ENCODE data around the gene TMEM238L.

Gene TMEM238L

GRCh38 chr17:10803350-10803749 is 549 bp downstream of the TMEM238L start:
- peak in 1 of 2 experiments; percentile 60 for DNase-seq

GRCh38 chr17:10802496-10803284 is 1.2 kb downstream of the TMEM238L start:
- DNase-seq: peak in 1 of 2 experiments; percentile 13

GRCh38 chr17:10799407-10799806 is 4.5 kb downstream of the TMEM238L start:
- DNase-seq: no peak

- DNase-seq: no peak
These were observed 5.0 kb downstream of the TMEM238L start for GRCh38 chr17:10798910-10799309.

GRCh38 chr17:10798332-10798749 is 5.6 kb downstream of the TMEM238L start:
- no peak for DNase-seq

GRCh38 chr17:10797476-10798328 is 6.2 kb downstream of the TMEM238L start:
- peak in 1 of 2 experiments; percentile 46 for DNase-seq

- DNase-seq: no peak
These were observed 10.1 kb downstream of the TMEM238L start for GRCh38 chr17:10793816-10794215.

- DNase-seq: no peak
These were observed 10.6 kb downstream of the TMEM238L start for GRCh38 chr17:10793256-10793655.

- DNase-seq: peak in 1 of 2 experiments; percentile 21
These were observed 11.7 kb downstream of the TMEM238L start for GRCh38 chr17:10792151-10792550.

GRCh38 chr17:10790491-10791401 is 13.2 kb downstream of the TMEM238L start:
- DNase-seq: peak; percentile 86 to 92

- no peak for DNase-seq
These were observed 14.1 kb downstream of the TMEM238L start for GRCh38 chr17:10789694-10790271.

GRCh38 chr17:10787306-10788045 is 16.4 kb downstream of the TMEM238L start:
- no peak for DNase-seq

GRCh38 chr17:10785295-10785694 is 18.6 kb downstream of the TMEM238L start:
- DNase-seq: no peak

- peak in 1 of 2 experiments; percentile 9 for DNase-seq
These were observed 24.3 kb downstream of the TMEM238L start for GRCh38 chr17:10779609-10780008.

GRCh38 chr17:10777890-10778289 is 26.0 kb downstream of the TMEM238L start:
- no peak for DNase-seq

- no peak for DNase-seq
These were observed 26.6 kb downstream of the TMEM238L start for GRCh38 chr17:10777131-10777807.

GRCh38 chr17:10776381-10776780 is 27.5 kb downstream of the TMEM238L start:
- DNase-seq: no peak

GRCh38 chr17:10775740-10776356 is 28.1 kb downstream of the TMEM238L start:
- no peak for DNase-seq

- no peak for DNase-seq
These were observed 28.8 kb downstream of the TMEM238L start for GRCh38 chr17:10775058-10775457.

GRCh38 chr17:10773391-10773790 is 30.5 kb downstream of the TMEM238L start:
- no peak for DNase-seq
